Activated CD4-positive, alpha-beta T cell treated with anti-CD3 and anti-CD28 coated beads, Interleukin-2, amount 50 U/mL, for 24 hours (primary cell): ENCODE results near the gene PRRC2B.
"Not testable (repeated sequence)": the region's sequence is repeated elsewhere in the genome, so short reads cannot be mapped to it uniquely, and the experiment has no call there.

Experiments used
- DNase-seq, 2 donors: peaks; one replicate each; pipeline ENCODE4 v3.0.0-alpha.2; 2020; ENCODE audit warnings: low read depth in 1 of 2, low spot score in 1 of 2

The PRRC2B gene

GRCh38 chr9:131393622-131394463 lies at the start of gene PRRC2B:
Gene PRRC2B, plus strand, starts transcription at chr9:131394086. Its CDS starts 36,059 bp downstream, at chr9:131430145.
- DNase-seq: peak; percentile 70 to 77

DNA sequence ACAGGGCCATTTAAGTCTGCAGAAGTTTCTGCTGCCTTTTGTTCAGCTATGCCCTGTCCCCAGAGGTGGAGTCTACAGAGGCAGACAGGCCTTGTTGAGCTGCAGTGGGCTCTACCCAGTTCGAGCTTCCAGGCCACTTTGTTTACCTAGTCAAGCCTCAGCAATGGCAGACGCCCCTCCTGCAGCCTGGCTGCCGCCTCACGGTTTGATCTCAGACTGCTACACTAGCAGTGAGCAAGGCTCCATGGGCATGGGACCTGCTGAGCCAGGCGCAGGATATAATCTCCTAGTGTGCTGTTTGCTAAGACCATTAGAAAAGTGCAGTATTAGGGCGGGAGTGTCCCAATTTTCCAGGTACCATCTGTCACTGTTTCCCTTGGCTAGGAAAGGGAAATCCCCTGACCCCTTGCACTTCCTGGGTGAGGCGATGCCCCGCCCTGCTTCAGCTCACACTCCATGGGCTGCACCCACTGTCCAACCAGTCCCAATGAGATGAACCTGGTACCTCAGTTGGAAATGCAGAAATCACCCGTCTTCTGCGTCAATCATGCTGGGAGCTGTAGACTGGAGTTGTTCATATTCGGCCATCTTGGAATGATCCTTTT lies 48.9 kb upstream of the PRRC2B start:
- DNase-seq: not testable (repeated sequence)

- no peak for DNase-seq
Measured at GRCh38 chr9:131346559-131346958, 47.3 kb upstream of the PRRC2B start.

DNA sequence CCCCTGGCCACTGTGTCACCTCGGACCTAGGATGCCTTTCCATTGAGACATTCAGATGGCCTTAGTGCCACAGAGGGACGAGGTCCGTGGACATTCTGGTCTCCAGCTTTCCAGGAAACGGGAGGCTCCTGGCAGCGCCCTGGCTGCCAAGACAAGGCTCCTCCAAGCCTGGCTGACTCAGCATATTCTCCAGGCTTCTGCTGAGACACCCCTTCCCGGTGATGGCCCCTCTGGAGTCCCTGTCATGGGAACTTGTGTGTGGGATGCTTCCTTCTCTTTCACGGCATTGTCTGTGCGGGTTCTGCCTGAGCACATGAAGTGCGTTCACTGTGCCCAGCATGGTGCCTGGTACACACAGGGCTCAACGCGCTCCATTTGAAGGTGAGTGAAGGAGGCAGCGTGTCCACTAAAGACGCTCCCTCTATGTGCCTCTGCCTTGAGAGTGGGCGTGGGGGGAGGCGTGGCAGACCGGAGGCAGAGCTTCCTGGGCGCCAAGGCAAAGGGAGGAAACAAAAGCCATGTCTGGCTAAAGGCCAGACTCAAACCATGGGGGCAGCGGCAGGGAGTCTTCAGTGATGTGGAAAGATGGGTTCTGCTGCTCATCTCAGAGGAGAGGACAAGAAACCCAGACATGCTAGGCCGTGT lies 46.4 kb upstream of the PRRC2B start:
- DNase-seq: no peak

DNA sequence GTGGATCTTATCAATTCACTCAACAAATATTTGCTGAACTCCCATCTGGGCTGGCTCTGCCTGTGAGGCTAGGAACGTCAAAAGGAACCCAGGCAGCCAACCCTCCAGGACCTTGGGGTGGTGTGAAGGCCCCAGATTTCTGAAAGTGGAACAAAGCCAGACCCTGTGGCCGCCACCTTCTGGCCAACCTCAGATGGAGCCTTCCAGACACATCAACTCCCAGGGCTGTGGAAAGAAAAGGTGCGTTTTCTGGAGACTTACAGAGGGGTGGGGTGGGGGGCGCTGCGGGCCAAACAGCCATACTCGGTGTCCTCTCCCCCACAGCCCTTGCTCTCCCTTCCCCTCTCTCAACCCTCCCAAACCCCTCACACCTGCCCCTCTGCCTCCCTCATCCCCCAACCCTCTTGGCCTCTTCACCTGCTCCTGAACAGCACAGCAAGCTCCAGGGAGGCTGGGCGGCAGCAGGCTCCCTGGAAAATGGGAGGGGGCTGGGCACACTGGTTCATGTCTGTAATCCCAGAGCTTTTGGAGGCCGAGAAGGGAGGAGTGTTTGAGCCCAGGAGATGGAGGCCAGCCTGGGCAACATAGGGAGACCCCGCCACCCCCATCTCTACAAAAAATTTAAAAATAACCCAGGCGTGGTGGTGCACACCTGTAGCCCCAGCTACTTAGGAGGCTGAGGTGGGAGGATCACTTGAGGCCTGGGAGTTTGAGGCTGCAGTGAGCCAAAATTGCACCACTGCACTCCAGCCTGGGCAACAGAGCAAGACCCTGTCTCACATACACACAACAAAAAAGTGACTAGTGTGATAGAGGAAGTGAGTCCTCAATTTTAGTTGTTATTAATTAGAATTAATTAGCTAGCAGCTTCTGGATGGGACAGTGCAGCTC lies 45.0 kb upstream of the PRRC2B start:
- DNase-seq: no peak

- DNase-seq: no peak
Measured at GRCh38 chr9:131349522-131349880, 44.4 kb upstream of the PRRC2B start.

DNA sequence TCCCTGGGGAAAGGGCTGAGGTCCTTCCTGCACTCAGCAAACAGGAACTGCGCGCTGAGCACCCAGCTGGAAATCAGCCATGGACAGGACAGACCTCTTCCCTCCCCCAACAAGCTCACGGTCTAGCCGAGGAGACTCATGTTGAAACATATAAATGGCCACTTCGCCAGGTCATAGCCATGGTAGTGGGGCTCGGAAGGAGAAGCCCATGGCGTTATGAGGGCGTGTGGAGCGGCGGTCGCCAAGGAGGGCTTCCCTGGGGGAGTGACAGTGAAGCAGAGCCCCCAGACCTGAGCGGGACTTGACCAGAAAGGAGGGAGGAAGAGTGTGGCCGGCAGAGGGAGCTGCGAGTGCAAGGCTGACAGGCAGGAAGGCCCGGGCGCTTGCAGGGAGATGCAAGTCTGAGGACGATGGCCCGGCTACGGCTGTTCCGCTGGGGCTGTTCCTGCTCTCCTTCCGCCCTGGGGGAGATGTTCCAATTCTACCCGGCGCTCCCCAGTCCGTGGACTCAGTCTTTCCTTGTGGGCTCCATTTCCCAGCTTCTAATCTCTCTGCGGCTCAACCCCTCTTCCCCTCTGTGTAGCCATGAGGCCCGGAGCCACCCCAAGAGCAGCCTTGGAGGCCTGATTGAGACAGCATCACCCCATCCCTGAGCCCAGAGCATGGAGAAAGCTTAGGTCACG lies 43.9 kb upstream of the PRRC2B start:
- peak; percentile 69 to 81 for DNase-seq

GRCh38 chr9:131356479-131356878 lies 37.4 kb upstream of the PRRC2B start:
- not testable (repeated sequence) for DNase-seq

DNA sequence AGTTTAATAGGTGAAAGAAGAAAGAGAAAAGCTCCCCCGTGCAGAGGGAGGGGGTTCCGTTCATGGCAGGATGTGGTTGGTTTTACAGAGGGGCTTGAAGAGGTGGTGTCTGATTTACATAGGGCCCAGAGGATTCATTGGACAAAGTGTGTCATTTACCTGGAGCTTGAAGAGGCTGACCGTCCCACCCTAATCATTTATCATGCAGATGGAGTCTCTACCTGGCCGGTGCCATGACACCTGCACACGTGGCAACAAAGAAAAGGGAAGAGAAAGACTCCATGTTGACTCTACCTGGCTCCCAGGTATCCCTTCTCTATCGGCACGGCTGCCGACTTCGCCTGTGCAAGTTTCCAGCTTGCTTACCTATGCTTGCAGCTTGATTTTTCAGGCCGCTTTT lies 35.3 kb upstream of the PRRC2B start:
- DNase-seq: no peak

DNA sequence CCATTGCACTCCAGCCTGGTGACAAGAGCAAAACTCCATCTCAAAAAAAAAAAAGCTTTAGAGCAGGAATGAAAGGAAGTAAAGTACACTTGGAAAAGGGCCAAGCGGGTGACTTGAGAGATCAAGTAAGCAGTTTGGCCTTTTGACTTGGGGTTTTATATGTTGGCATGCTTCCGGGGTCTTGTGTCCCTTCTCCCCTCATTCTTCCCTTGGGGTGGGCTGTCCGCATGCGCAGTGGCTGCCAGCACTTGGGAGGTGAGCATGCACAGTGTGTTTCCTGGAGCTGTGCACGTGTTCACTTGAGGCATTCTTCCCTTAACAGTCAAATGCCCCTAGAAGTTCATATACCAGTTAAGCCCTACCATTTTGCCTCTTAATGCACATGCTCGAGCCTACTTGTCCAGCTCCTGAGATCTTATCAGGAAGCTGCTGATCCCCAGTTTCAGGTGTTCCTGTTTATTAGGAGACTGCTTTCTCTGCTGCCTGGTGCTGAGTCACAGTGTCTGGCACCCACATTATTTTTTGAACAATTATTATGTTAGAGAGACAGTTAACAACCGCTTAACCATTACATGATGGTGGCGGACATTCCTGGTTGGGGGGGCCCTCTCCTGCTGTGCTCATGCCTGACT lies 32.6 kb upstream of the PRRC2B start:
- DNase-seq: peak in 1 of 2 donors; percentile 16

- no peak for DNase-seq
Measured at GRCh38 chr9:131365546-131365945, 28.3 kb upstream of the PRRC2B start.

- DNase-seq: no peak
Measured at GRCh38 chr9:131366761-131367401, 27.0 kb upstream of the PRRC2B start.

GRCh38 chr9:131367450-131367849 lies 26.4 kb upstream of the PRRC2B start:
- DNase-seq: no peak

DNA sequence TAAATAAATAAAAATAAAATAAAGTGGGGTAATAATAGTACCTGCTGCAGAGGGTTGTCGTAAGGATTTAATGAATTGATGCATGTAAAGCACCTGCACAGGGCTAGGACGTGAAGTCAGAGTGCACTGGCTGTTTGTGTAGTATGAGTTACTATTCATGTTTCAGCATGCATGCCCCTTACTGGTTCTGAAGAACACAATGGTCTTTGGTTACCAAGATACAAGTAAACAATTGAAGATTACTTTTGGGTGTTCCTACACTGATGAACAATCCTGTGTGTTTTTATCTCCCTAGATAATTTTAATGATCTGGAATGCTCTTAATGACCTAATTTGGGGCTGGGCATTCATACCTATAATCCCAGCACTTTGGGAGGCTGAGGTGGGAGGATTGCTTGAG lies 23.2 kb upstream of the PRRC2B start:
- no peak for DNase-seq

- not testable (repeated sequence) for DNase-seq
Measured at GRCh38 chr9:131372599-131372973, 21.3 kb upstream of the PRRC2B start.

DNA sequence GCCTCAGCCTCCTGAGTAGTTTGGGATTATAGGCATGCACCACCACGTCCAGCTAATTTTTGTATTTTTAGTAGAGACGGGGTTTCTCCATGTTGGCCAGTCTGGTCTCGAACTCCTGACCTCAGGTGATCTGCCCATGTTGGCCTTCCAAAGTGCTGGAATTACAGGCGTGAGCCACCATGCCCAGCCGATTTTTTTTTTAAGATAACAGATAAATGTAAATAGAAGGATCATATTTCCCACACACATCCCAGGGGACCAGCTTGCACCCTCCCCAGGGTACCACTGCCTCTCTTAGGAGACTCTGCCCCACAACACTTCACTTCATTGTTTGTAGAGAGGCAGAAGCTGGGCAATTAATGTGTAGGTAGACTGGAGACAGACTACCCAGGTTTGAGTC lies 19.2 kb upstream of the PRRC2B start:
- not testable (repeated sequence) for DNase-seq

- DNase-seq: no peak
Measured at GRCh38 chr9:131379056-131379455, 14.8 kb upstream of the PRRC2B start.

DNA sequence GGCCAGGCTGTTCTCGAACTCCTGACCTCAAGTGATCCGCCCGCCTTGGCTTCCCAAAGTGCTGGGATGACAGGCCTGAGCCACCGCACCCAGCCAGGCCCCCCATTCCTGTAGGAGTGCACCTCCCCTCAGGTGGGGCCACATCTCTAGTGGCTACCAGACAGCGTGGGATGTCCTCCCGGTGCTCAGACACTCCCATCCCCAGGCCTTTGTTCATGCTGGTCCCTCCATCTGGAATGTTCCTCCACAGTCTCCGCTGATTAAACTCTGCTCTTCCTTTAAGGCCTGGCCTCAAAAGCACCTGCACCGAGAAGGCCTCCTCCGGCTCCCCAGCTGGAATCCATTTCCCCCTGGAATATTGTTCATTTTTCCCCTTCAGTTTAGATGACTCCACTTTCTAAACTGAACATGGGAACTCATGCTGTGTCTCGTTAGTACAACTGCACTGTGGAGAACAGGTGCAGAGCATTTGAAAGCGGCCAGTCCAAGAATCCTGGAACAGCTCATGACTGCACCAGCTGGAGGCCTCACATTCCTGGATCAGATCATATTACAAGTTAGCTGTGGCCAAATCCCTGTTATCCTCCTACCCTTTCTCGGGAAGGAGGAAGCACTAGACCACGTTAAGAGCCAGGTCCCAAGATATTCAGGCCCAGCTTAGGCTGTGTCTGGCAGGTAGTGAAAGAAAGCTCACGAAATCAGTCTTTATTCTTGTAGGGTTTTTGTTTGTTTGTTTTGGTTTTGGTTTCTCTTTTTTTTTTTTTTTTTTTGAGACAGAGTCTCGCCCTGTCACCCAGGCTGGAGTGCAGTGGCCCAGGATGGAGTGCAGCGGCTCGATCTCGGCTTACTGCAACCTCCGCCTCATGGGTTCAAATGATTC lies 10.8 kb upstream of the PRRC2B start:
- DNase-seq: no peak

GRCh38 chr9:131385296-131385695 lies 8.6 kb upstream of the PRRC2B start:
- DNase-seq: no peak
